Neural crest cell (in vitro differentiated cells): Measurements from ENCODE around the gene CDC42BPB. TPM values are rescaled to one million over a fixed set of nuclear protein-coding genes. Genes with fewer than 3 reads are reported as not detected.

Source experiments
- DNase-seq: peaks from one replicate; pipeline ENCODE4 v3.0.0; 2021; ENCODE audit warnings: low read depth, mixed read lengths, low spot score
- H3K27ac Mint-ChIP-seq: one replicate; pipeline ENCODE4 v1.8.0; 2021; ENCODE audit warnings: mild to moderate bottlenecking, mixed read lengths; ENCODE audit not compliant: unreplicated experiment
- H3K27me3 Mint-ChIP-seq: 2 replicates; pipeline ENCODE4 v1.8.0; 2021; ENCODE audit warnings: low read depth, mild to moderate bottlenecking, mixed read lengths
- H3K36me3 Mint-ChIP-seq: 2 replicates; pipeline ENCODE4 v1.8.0; 2021; ENCODE audit warnings: low read depth, mild to moderate bottlenecking, mixed read lengths
- H3K4me1 Mint-ChIP-seq: 2 replicates; pipeline ENCODE4 v1.8.0; 2021; ENCODE audit warnings: mixed read lengths
- H3K4me3 Mint-ChIP-seq: one replicate; pipeline ENCODE4 v1.8.0; 2021; ENCODE audit warnings: mild to moderate bottlenecking, mixed read lengths
- H3K9me3 Mint-ChIP-seq: 2 replicates; pipeline ENCODE4 v1.8.0; 2021; ENCODE audit warnings: mixed read lengths
- total RNA-seq: library from RNA; stranded (reverse); gene quantifications from 2 replicates; pipeline ENCODE4 v1.2.1, GENCODE V29; 2021
- TF ChIP-seq, protein P1 (sequence below): fragments of 200-600 bp; sonication (generic); conservative IDR thresholded peaks from 2 replicates; pipeline ENCODE4 v1.5.0; 2021; ENCODE audit warnings: antibody characterized with exemption, mild to moderate bottlenecking

Gene CDC42BPB
- total RNA-seq, 1 donor from 2014 or later, result 94.8 TPM

DNA sequence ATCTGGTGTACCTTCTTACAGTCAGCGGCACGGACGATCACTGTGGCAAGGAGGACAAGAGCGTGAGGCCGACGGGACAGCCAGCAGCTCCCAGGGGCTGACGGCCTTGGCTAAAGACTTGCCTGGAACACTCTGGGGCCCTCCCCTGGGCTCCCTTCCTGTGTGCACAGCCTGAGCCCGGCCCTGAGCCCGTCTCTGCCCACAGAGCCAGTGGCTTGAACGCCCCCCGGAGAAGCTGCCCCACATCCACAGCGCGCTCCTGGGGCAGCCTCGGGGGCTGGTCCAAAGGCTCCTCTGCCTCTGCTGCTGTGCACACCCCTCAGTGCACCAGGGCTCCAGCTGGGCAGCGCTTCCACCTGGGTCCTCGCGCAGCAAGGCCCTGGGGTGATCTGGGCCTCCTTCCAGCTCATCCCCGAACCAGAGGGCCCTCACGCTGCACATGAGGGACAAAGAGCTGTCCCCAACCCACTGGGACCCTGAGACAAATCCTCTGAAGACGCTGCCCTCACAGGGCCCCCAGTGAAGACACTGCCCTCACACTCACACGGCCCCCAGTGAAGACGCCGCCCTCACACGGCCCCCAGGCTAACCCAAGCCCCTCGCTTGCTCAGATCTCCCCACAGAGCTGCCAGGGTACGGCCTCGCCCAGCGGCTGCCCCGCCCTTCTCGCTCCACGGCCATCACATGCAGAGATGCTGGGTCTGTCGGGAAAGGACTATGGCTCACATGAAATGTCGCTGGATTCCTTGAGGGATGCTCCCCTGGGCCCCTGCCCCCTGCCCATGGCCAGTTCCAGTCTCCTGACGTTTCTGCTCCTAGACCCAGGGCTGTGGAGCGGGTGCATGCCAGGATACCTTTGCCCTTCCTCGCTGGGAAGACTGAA is 112.7 kb downstream of the CDC42BPB start:
- Mint-ChIP-seq H3K27ac (no peak overlapping the region), H3K36me3 (peaks cover 6% of the 10 kb centered on the region)

DNA sequence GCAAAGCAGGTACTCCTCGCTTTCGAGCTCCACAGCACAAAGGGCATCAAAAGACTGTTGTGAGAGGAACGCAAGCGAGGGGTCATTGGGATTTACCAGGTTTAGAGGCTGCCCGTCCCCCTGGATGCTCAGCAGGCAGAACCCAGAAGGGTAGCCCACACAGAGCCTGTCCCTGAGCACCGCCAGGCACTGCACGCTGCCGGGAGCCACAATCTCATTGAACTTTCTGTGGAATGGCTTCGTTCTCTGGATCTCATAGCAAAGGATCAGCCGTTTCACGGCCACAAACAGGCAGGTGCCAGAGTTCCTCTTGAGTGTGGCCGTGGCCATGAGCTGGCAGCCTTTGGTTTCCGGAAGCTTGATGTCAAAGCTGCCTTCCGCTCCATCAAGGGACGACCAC is 113.4 kb downstream of the CDC42BPB start:
- no peak for DNase-seq
- H3K27ac Mint-ChIP-seq, result no peak overlapping the region
- TF ChIP-seq, protein P1, sequence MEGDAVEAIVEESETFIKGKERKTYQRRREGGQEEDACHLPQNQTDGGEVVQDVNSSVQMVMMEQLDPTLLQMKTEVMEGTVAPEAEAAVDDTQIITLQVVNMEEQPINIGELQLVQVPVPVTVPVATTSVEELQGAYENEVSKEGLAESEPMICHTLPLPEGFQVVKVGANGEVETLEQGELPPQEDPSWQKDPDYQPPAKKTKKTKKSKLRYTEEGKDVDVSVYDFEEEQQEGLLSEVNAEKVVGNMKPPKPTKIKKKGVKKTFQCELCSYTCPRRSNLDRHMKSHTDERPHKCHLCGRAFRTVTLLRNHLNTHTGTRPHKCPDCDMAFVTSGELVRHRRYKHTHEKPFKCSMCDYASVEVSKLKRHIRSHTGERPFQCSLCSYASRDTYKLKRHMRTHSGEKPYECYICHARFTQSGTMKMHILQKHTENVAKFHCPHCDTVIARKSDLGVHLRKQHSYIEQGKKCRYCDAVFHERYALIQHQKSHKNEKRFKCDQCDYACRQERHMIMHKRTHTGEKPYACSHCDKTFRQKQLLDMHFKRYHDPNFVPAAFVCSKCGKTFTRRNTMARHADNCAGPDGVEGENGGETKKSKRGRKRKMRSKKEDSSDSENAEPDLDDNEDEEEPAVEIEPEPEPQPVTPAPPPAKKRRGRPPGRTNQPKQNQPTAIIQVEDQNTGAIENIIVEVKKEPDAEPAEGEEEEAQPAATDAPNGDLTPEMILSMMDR, result no peak
- H3K27me3 Mint-ChIP-seq, result no peaks in the 10 kb centered on the region
- H3K36me3 Mint-ChIP-seq, result peaks cover 3% of the 10 kb centered on the region
- no peak overlapping the region for H3K4me3 Mint-ChIP-seq
- no peaks in the 10 kb centered on the region for H3K4me1 Mint-ChIP-seq
- H3K9me3 Mint-ChIP-seq, result no peaks in the 10 kb centered on the region

More for the DNA sequence above, 112.7 kb downstream of the CDC42BPB start:
- Mint-ChIP-seq H3K4me3 (no peak overlapping the region), H3K4me1 (no peaks in the 10 kb centered on the region), H3K27me3 (no peaks in the 10 kb centered on the region), H3K9me3 (no peaks in the 10 kb centered on the region)
- TF ChIP-seq, protein P1, result no peak
- no peak for DNase-seq

DNA sequence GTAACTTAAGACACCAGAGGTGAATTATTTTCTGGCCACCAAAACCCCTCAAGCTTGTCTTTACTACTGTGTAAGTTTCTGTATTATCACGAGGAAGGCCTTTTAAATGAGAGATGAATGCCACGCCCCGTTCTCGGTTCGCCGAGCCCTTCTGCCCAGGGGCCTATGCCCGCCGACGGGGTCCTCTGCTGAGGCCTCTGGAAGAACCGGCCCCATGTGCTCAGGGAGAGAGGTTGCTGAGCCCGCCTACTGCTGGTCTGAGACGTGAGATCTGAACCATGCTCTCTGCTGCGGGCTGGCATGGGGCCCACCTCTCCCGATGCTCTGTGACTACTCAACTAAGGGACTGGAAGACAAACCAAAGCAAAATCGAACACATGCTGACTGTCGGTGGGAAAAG is 113.9 kb downstream of the CDC42BPB start:
- Mint-ChIP-seq H3K4me1 (no peaks in the 10 kb centered on the region), H3K27ac (no peak overlapping the region), H3K27me3 (no peaks in the 10 kb centered on the region), H3K4me3 (no peak overlapping the region), H3K36me3 (peaks cover 3% of the 10 kb centered on the region), H3K9me3 (no peaks in the 10 kb centered on the region)
- DNase-seq, result no peak
- TF ChIP-seq, protein P1, result no peak

DNA sequence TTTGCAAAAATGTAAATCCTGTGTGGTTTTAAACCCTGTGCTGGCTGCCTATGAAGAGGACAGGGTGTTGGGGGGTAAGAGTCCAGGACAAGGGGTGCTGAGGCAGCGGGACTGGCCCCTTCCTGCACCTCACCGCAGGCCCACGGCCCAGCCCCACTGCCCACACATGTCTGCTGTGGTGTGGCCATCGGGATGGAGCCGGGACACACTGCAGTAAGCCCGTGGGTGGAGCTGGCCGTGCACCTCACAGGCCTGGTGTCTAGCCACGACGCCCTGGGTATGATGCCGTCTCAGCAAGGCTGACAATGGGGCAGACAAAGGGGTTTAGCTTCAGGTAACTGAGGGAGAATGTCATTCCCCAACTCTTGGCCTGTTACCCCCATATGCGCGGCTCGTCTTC is 115.3 kb downstream of the CDC42BPB start:
- H3K4me3 Mint-ChIP-seq, result no peak overlapping the region
- H3K9me3 Mint-ChIP-seq, result no peaks in the 10 kb centered on the region
- no peak overlapping the region for H3K27ac Mint-ChIP-seq
- H3K27me3 Mint-ChIP-seq, result no peaks in the 10 kb centered on the region
- DNase-seq, result no peak
- peaks cover 5% of the 10 kb centered on the region for H3K4me1 Mint-ChIP-seq
- TF ChIP-seq, protein P1, result no peak
- H3K36me3 Mint-ChIP-seq, result peaks cover 4% of the 10 kb centered on the region

DNA sequence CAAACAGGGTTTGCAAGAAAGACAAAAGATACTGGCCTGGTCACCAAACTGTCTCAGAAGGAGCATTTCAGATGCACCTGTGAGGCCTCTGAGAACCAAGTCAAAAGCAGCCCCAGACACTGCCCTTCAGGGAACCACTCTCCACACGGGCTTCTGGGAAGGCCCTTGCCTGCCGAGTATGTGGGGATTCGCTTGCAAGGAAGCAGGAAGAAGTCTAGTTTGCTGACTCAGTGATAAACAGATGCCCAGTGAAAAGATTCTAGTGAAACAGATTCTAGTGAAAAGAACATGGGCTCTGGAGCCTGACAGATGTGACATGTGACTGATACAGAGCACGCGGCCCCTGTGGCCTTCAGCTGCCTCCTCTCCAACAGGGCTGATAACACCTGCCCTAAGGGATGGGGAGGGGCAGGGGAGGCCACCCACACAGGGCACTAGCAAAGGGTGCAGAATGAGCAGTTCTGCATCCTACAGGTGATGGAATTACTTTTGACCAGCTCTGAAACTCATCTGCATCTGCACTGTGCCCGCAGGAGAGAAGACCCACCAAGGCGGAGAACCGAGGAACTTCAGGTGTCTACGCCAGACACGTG is 115.8 kb downstream of the CDC42BPB start:
- H3K36me3 Mint-ChIP-seq, result peaks cover 5% of the 10 kb centered on the region

More for the DNA sequence above, 115.8 kb downstream of the CDC42BPB start:
- H3K4me1 Mint-ChIP-seq, result peaks cover 7% of the 10 kb centered on the region
- TF ChIP-seq, protein P1, result no peak
- no peak for DNase-seq
- no peaks in the 10 kb centered on the region for H3K9me3 Mint-ChIP-seq
- H3K27me3 Mint-ChIP-seq, result no peaks in the 10 kb centered on the region
- no peak overlapping the region for H3K4me3 Mint-ChIP-seq
- peak overlapping the region; percentile 75 for H3K27ac Mint-ChIP-seq
